A673 (cell line): ENCODE data around the gene YOD1.

ENCODE experiments used
- EZH2 ChIP-seq: fragments of 200-600 bp; sonication (generic); IDR thresholded peaks from 2 replicates; pipeline ENCODE4 v1.6.1; 2017; ENCODE audit warnings: borderline replicate concordance, low read depth, mild to moderate bottlenecking, mixed read lengths, antibody characterized with exemption, low read length; ENCODE audit not compliant: poor library complexity, severe bottlenecking
- TF ChIP-seq, protein P1 (sequence below): fragments of 300-800, 200-600 bp; sonication (generic); conservative IDR thresholded peaks from 2 replicates; pipeline ENCODE4 v1.5.1; 2017; ENCODE audit warnings: low read depth, mild to moderate bottlenecking, antibody characterized with exemption, low read length, moderate library complexity, mixed read lengths

DNA sequence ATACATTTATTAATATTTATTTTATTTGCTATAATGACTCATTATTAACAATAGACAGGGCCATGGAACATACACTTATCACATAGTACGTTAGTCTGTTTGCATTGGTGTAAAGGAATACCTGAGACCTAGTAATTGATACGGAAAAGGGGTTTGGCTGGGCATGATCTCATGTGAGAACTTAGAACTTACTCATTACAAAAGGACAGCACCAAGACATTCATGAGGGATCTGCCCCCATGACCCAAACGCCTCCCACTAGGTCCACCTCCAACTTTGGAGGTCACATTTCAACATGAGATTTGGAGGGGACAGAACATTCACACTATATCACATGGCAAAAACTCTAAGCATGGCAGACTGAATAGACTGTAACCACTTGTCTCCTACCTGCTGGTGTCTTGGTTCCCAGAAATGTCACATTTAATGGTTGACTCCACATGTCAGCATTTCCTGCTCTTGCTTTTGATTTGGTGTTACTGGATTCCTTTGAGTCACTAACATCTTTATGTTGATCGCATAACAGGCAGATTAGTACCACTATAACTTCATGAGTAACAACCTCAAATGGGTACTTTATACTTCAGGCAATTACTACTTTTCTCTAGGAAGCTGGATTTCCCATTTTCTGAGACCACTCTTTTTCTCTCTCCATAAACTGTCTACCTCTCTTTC is 15.0 kb downstream of the YOD1 start:
- TF ChIP-seq, protein P1, sequence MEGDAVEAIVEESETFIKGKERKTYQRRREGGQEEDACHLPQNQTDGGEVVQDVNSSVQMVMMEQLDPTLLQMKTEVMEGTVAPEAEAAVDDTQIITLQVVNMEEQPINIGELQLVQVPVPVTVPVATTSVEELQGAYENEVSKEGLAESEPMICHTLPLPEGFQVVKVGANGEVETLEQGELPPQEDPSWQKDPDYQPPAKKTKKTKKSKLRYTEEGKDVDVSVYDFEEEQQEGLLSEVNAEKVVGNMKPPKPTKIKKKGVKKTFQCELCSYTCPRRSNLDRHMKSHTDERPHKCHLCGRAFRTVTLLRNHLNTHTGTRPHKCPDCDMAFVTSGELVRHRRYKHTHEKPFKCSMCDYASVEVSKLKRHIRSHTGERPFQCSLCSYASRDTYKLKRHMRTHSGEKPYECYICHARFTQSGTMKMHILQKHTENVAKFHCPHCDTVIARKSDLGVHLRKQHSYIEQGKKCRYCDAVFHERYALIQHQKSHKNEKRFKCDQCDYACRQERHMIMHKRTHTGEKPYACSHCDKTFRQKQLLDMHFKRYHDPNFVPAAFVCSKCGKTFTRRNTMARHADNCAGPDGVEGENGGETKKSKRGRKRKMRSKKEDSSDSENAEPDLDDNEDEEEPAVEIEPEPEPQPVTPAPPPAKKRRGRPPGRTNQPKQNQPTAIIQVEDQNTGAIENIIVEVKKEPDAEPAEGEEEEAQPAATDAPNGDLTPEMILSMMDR, result no peak
- TF ChIP-seq EZH2, result no peak
